ENCODE results near the gene OR7G2.

OR7G2 gene

DNA sequence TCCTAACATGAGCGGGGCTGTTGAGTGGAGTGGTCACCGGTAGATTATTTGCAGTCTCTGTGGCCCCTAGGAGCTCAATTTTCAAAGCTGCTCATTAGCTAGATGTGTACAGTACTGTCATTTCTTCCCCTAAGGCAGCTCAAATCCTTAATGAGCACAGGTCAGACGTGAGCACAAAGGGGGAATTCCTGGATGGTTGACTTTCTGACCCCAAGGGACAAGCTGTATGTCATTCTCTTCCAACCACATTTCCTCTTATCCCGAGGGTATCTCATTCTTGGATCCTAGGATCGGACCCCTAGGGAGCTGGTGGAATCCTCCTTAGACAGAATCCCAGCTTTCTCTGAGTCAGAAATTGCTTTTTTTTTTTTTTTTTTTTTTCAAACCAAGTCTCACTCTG is 25.1 kb upstream of the OR7G2 start:
- no peak overlapping the region for H3K27ac ChIP-seq (ENCODE audit: low read depth, low read length)
- H3K4me3 ChIP-seq (ENCODE audit: low read depth, low read length) = no peak overlapping the region
- no peaks in the 10 kb centered on the region for H3K9me3 ChIP-seq (ENCODE audit: control insufficient read depth, insufficient read depth, low read depth, low read length)
- no peaks in the 10 kb centered on the region for H3K36me3 ChIP-seq (ENCODE audit: control insufficient read depth, insufficient read depth, low read length)
- no peaks in the 10 kb centered on the region for H3K4me1 ChIP-seq (ENCODE audit: control insufficient read depth, insufficient read depth, low read length)
- no peaks in the 10 kb centered on the region for H3K27me3 ChIP-seq (ENCODE audit: control insufficient read depth, insufficient read depth, low read length)
- no peak overlapping the region for H3K9ac ChIP-seq (ENCODE audit: low read length)

DNA sequence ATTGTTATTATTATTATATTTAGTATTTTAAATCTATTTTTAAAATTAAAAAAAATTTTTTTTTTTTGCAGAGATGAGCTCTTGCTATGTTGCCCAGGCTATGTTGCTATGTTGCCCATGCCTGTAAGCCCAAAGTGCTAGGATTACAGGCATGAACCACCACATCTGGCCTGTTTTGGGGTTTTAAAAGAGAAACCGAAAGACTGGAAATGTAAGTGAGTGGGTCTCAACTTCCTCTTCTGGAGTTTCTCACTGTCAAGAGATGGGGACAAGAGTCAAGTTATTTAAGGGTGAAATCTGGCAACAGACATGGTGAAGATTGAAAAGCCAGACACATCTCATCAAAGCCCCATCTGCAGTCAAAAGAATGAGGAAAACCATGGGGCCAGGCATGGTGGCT is 23.7 kb upstream of the OR7G2 start:
- Histone ChIP-seq H3K27ac (ENCODE audit: low read depth, low read length) (no peak overlapping the region), H3K9me3 (ENCODE audit: control insufficient read depth, insufficient read depth, low read depth, low read length) (peaks cover 4% of the 10 kb centered on the region; the same call in 1 of the 2 replicates), H3K4me3 (ENCODE audit: low read depth, low read length) (no peak overlapping the region), H3K4me1 (ENCODE audit: control insufficient read depth, insufficient read depth, low read length) (no peaks in the 10 kb centered on the region), H3K36me3 (ENCODE audit: control insufficient read depth, insufficient read depth, low read length) (no peaks in the 10 kb centered on the region), H3K27me3 (ENCODE audit: control insufficient read depth, insufficient read depth, low read length) (peaks cover 8% of the 10 kb centered on the region; the same call in 1 of the 2 replicates), H3K9ac (ENCODE audit: low read length) (no peak overlapping the region)

DNA sequence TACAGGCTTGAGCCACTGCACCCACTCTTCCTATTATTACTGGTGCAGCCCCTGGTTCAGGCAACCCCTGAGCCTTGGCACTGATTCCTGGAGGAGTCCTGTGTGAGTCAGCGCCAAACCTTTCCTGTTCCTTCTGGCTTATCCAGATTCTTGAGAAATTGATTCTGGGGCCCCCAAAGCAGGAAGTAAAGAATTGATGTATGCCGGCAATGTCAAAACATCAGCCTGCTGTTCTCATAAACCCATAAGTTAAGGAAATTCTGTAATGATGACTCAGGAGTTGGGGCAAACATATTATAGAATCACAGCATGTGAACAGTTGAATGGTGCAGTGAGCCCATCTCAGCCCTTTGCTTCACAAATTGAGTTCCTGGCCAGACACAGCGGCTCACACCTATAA is 20.9 kb upstream of the OR7G2 start:
- Histone ChIP-seq H3K4me1 (ENCODE audit: control insufficient read depth, insufficient read depth, low read length) (no peaks in the 10 kb centered on the region), H3K27me3 (ENCODE audit: control insufficient read depth, insufficient read depth, low read length) (peaks cover 10% of the 10 kb centered on the region; the same call in 1 of the 2 replicates), H3K9me3 (ENCODE audit: control insufficient read depth, insufficient read depth, low read depth, low read length) (peaks cover 9% of the 10 kb centered on the region; the same call in 1 of the 2 replicates), H3K4me3 (ENCODE audit: low read depth, low read length) (no peak overlapping the region), H3K9ac (ENCODE audit: low read length) (no peak overlapping the region), H3K36me3 (ENCODE audit: control insufficient read depth, insufficient read depth, low read length) (no peaks in the 10 kb centered on the region), H3K27ac (ENCODE audit: low read depth, low read length) (no peak overlapping the region)

DNA sequence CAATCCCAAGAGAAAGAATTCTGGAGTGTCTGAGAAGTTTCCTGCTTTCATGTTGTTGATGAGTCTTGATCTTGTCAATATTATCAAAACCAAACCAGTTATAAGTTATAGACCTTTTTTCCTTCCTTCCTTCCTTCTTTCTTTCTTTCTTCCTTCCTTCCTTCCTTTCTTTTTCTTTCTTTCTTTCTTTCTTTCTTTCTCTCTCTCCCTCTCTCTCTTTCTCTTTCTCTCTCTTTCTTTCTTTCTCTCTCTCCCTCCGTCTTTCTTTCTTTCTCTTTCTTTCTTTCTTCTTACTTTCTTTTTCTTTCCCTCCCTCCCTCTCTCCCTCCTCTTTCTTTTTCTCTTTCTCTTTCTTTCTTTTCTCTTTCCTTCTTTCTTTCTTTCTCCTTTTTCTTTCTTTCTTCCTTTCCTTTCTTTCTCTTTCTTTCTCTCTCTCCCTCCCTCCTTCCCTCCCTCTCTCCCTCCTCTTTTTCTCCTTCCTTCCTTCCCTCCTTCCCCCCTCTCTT is 19.7 kb upstream of the OR7G2 start, which contains the start of gene OR7G3:
Gene OR7G3 (minus strand): TSS at position 51 of the 506 bp plus-strand sequence. CDS start 0 bp downstream, at position 51.
- Histone ChIP-seq H3K27me3 (ENCODE audit: control insufficient read depth, insufficient read depth, low read length) (peaks cover 10% of the 10 kb centered on the region; the same call in 1 of the 2 replicates), H3K4me1 (ENCODE audit: control insufficient read depth, insufficient read depth, low read length) (no peaks in the 10 kb centered on the region), H3K36me3 (ENCODE audit: control insufficient read depth, insufficient read depth, low read length) (no peaks in the 10 kb centered on the region), H3K27ac (ENCODE audit: low read depth, low read length) (no peak within 1 kb of the TSS), H3K4me3 (ENCODE audit: low read depth, low read length) (no peak within 1 kb of the TSS), H3K9me3 (ENCODE audit: control insufficient read depth, insufficient read depth, low read depth, low read length) (peaks cover 11% of the 10 kb centered on the region; the same call in 1 of the 2 replicates), H3K9ac (ENCODE audit: low read length) (no peak within 1 kb of the TSS)

DNA sequence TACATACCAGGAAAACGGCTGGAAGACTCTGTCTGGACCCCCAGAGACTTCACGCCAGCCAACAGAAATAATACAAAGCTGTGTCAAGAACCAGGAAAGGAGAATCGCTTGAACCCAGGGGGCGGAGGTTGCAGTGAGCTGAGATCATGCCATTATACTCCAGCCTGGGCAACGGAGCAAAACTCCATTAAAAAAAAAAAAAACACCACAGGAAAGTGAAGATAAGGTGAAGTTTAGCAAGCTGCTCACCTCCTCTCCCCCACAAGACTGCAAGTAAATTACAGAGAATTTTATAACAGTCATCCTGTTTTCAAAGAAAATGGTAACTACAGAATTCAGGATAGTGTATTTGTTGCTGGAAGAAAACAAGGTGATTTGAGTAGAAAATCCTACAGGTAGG is 9.3 kb upstream of the OR7G2 start:
- Histone ChIP-seq H3K27me3 (ENCODE audit: control insufficient read depth, insufficient read depth, low read length) (no peaks in the 10 kb centered on the region), H3K9me3 (ENCODE audit: control insufficient read depth, insufficient read depth, low read depth, low read length) (peaks cover 3% of the 10 kb centered on the region; the same call in 1 of the 2 replicates), H3K27ac (ENCODE audit: low read depth, low read length) (no peak overlapping the region), H3K9ac (ENCODE audit: low read length) (no peak overlapping the region), H3K4me1 (ENCODE audit: control insufficient read depth, insufficient read depth, low read length) (no peaks in the 10 kb centered on the region), H3K36me3 (ENCODE audit: control insufficient read depth, insufficient read depth, low read length) (no peaks in the 10 kb centered on the region), H3K4me3 (ENCODE audit: low read depth, low read length) (no peak overlapping the region)

DNA sequence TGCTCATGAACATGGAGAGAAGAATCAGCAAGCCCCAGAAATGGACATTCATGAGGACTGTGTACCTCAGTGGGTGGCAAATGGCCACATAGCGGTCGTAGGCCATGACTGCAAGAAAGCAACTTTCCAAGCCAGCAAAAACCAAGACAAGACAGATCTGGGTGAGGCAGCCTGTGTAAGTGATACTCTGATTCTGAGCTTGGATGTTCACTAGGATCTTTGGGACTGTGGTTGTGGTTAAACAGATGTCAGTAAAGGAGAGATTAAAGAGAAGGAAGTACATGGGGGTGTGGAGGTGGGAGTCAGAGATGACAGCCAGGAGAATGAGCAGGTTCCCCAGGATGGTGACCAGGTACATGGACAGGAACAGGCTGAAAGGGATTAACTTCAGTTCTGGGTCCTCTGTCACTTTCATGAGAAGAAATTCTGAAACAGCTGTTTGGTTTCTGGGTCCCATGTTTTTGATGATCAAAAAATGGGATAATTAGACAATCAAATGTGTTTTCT is 8.1 kb upstream of the OR7G2 start, which contains the start of gene OR7G1:
Gene OR7G1 (minus strand): TSS at position 457 of the 507 bp plus-strand sequence. CDS start 0 bp downstream, at position 457.
- no peak within 1 kb of the TSS for H3K27ac ChIP-seq (ENCODE audit: low read depth, low read length)
- H3K36me3 ChIP-seq (ENCODE audit: control insufficient read depth, insufficient read depth, low read length) = no peaks in the 10 kb centered on the region
- H3K27me3 ChIP-seq (ENCODE audit: control insufficient read depth, insufficient read depth, low read length) = no peaks in the 10 kb centered on the region
- H3K4me3 ChIP-seq (ENCODE audit: low read depth, low read length) = no peak within 1 kb of the TSS
- H3K4me1 ChIP-seq (ENCODE audit: control insufficient read depth, insufficient read depth, low read length) = no peaks in the 10 kb centered on the region
- peaks cover 3% of the 10 kb centered on the region; the same call in 1 of the 2 replicates for H3K9me3 ChIP-seq (ENCODE audit: control insufficient read depth, insufficient read depth, low read depth, low read length)
- no peak within 1 kb of the TSS for H3K9ac ChIP-seq (ENCODE audit: low read length)

DNA sequence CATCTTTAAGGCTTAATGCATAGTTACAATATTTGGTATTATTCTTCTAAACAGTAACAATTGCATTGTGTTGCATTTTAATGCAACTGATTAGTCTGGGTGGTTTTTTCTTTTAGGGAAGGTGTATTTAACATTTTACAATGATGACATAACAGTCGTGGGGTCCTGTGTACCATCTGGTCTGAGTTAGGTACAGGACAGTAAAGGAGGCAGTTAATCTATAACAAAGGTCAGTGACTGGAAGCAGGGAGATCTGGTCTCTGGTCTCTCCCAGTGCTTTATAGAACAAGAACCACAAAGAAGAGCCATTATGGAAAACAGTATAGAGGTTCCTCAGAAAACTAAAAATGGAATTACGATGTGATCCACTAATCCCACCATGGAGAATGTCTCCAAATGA is 2.7 kb upstream of the OR7G2 start:
- Histone ChIP-seq H3K4me1 (ENCODE audit: control insufficient read depth, insufficient read depth, low read length) (no peaks in the 10 kb centered on the region), H3K36me3 (ENCODE audit: control insufficient read depth, insufficient read depth, low read length) (no peaks in the 10 kb centered on the region), H3K27me3 (ENCODE audit: control insufficient read depth, insufficient read depth, low read length) (no peaks in the 10 kb centered on the region), H3K9ac (ENCODE audit: low read length) (no peak overlapping the region), H3K27ac (ENCODE audit: low read depth, low read length) (no peak overlapping the region), H3K9me3 (ENCODE audit: control insufficient read depth, insufficient read depth, low read depth, low read length) (no peaks in the 10 kb centered on the region; the same call in 1 of the 2 replicates), H3K4me3 (ENCODE audit: low read depth, low read length) (no peak overlapping the region)

DNA sequence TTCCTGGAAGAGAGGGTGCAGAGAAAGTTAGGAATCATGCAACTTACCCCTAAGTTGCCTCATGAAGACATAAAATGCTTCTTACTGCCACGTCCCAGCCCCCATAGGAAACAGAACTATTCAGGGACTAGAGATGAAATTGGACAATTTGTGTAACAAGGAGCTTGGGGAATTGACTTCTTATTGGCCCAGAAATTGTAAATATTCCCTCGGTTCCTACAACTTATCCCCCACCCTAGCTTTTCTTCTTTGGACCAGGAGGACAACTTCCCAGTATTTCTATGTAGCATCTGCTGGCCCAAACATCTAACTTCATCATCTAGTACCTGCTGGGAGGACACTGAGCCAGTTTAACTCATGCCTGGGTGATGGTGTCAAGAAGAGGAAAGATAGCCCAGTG is 20.5 kb downstream of the OR7G2 start, which contains the start of gene OR1M1:
Gene OR1M1 (plus strand): TSS at position 301 of the 400 bp plus-strand sequence. CDS start 6,184 bp downstream, outside the sequence.
- Histone ChIP-seq H3K4me1 (ENCODE audit: control insufficient read depth, insufficient read depth, low read length) (peaks cover 7% of the 10 kb centered on the region; the same call in 1 of the 2 replicates), H3K27ac (ENCODE audit: low read depth, low read length) (no peak within 1 kb of the TSS), H3K9me3 (ENCODE audit: control insufficient read depth, insufficient read depth, low read depth, low read length) (no peaks in the 10 kb centered on the region; the same call in 1 of the 2 replicates), H3K36me3 (ENCODE audit: control insufficient read depth, insufficient read depth, low read length) (no peaks in the 10 kb centered on the region), H3K4me3 (ENCODE audit: low read depth, low read length) (no peak within 1 kb of the TSS), H3K9ac (ENCODE audit: low read length) (no peak within 1 kb of the TSS), H3K27me3 (ENCODE audit: control insufficient read depth, insufficient read depth, low read length) (no peaks in the 10 kb centered on the region; the same call in 1 of the 2 replicates)

DNA sequence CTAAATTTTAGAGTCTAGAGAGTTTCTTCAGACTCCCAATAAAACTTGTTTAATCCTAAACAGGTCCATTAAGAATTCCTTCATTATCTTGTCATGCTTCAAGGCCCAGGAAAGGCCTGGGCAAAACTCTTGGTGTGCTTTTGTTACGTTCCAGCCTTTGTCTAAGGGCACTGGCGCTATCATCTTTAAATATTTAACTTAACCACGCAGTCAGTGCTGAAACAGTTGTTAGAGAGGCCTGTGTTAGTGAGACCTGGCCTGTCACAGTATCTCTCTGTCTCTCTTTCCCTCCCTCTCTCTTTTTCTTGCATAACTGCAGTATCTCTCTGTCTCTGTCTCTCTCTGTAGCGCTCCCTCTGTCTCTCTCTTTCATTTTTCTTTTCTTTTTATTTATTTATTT is 28.6 kb downstream of the OR7G2 start:
- Histone ChIP-seq H3K36me3 (ENCODE audit: control insufficient read depth, insufficient read depth, low read length) (no peaks in the 10 kb centered on the region), H3K9ac (ENCODE audit: low read length) (no peak overlapping the region), H3K27ac (ENCODE audit: low read depth, low read length) (no peak overlapping the region), H3K4me3 (ENCODE audit: low read depth, low read length) (no peak overlapping the region), H3K9me3 (ENCODE audit: control insufficient read depth, insufficient read depth, low read depth, low read length) (no peaks in the 10 kb centered on the region), H3K27me3 (ENCODE audit: control insufficient read depth, insufficient read depth, low read length) (no peaks in the 10 kb centered on the region), H3K4me1 (ENCODE audit: control insufficient read depth, insufficient read depth, low read length) (peaks cover 28% of the 10 kb centered on the region)

DNA sequence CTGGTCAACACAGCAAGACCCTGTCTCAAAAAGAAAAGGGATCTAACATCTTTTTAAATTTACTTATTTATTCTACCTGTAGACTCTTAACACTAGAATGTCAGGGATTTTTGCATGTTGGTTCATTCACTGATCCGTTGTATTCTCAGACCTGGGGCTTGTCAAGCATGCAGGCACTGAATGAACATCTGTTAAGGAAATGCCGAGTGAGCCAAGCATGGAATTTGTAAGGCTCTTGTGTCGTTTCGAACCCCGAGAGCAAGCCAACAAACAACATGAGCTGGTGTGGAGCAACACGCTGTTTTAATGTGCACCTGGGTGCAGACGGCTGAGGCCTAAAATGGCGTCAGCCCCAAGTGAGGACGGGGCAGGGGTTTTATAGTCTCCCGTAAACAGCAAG is 30.4 kb downstream of the OR7G2 start:
- Histone ChIP-seq H3K4me3 (ENCODE audit: low read depth, low read length) (no peak overlapping the region), H3K27me3 (ENCODE audit: control insufficient read depth, insufficient read depth, low read length) (no peaks in the 10 kb centered on the region), H3K4me1 (ENCODE audit: control insufficient read depth, insufficient read depth, low read length) (peaks cover 24% of the 10 kb centered on the region), H3K9ac (ENCODE audit: low read length) (no peak overlapping the region), H3K36me3 (ENCODE audit: control insufficient read depth, insufficient read depth, low read length) (no peaks in the 10 kb centered on the region), H3K27ac (ENCODE audit: low read depth, low read length) (no peak overlapping the region), H3K9me3 (ENCODE audit: control insufficient read depth, insufficient read depth, low read depth, low read length) (no peaks in the 10 kb centered on the region)

DNA sequence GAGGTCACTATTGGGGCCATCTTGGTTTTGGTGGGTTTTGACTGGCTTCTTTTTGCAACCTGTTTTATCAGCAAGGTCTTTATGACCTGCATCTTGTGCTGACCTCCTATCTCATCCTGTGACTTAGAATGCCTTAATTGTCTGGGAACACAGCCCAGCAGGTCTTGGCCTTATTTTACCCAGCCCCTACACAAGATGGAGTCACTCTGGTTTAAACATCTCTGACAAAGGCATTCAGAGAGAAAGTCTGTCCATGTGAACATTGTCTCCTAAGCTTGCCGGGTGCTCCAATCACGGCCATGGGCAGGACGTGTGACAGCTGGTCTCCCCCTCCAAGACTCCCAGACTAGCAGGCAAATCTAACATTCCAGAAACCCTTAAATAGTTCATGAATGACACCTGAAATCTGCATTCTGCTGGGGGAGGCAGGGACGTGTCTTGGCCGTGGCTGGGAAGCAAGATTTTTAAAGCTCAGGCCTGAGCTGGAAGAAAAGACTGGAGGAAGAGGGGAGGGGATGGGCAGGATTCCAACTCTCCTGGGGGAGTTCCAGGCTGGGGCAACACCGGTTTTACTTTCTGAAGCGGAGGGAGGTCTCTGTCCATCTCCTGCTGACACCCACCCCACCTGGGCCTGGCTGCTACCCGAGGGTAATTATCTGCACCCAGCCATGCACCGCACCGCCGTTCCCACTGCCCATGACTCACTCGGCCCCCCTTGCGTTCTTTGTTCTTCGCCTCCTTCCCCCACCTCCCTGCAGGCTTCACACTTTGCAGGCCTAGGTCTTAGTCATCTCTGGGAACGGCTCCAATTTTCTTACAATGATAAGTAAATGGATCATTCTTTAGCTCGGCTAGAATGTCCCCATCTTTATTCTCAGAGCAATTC is 32.0 kb downstream of the OR7G2 start:
- no peaks in the 10 kb centered on the region for H3K36me3 ChIP-seq (ENCODE audit: control insufficient read depth, insufficient read depth, low read length)
- H3K27me3 ChIP-seq (ENCODE audit: control insufficient read depth, insufficient read depth, low read length) = no peaks in the 10 kb centered on the region
- peak overlapping the region; percentile 79 for H3K27ac ChIP-seq (ENCODE audit: low read depth, low read length)
- H3K4me3 ChIP-seq (ENCODE audit: low read depth, low read length) = no peak overlapping the region
- no peaks in the 10 kb centered on the region for H3K9me3 ChIP-seq (ENCODE audit: control insufficient read depth, insufficient read depth, low read depth, low read length)
- peak overlapping the region; percentile 64 for H3K9ac ChIP-seq (ENCODE audit: low read length)
- H3K4me1 ChIP-seq (ENCODE audit: control insufficient read depth, insufficient read depth, low read length) = peaks cover 25% of the 10 kb centered on the region
